GM19452 (cell line): ENCODE results near the gene KCNG3.
A peak's percentile ranks its signal among the peaks of the same experiment; 100 is the strongest.

Experiments used
- ATAC-seq: cut with Tn5 transposase; IDR thresholded peaks from one replicate; pipeline ENCODE4 v1.9.1; 2021; ENCODE audit not compliant: unreplicated experiment

The KCNG3 gene

GRCh38 chr2:42493468-42494354, at the start of gene KCNG3:
Gene KCNG3 (minus strand): TSS chr2:42493982. CDS start chr2:42493501, 481 bp downstream.
- ATAC-seq, result peak; percentile 55

- no peak for ATAC-seq
These were observed 49.1 kb upstream of the KCNG3 start for GRCh38 chr2:42542871-42543270.

- ATAC-seq, result no peak
These were observed 43.7 kb upstream of the KCNG3 start for GRCh38 chr2:42537493-42537892.

- no peak for ATAC-seq
These were observed 38.6 kb upstream of the KCNG3 start for GRCh38 chr2:42532397-42532796.

- no peak for ATAC-seq
These were observed 29.6 kb upstream of the KCNG3 start for GRCh38 chr2:42523341-42523740.

GRCh38 chr2:42522035-42522434, 28.3 kb upstream of the KCNG3 start:
- ATAC-seq, result no peak

- no peak for ATAC-seq
These were observed 25.8 kb upstream of the KCNG3 start for GRCh38 chr2:42519624-42520023.

GRCh38 chr2:42516418-42516901, 22.7 kb upstream of the KCNG3 start:
- no peak for ATAC-seq

GRCh38 chr2:42513252-42513918, 19.6 kb upstream of the KCNG3 start:
- no peak for ATAC-seq

- no peak for ATAC-seq
These were observed 16.9 kb upstream of the KCNG3 start for GRCh38 chr2:42510608-42511243.

GRCh38 chr2:42510191-42510590, 16.4 kb upstream of the KCNG3 start:
- no peak for ATAC-seq

- ATAC-seq, result no peak
These were observed 10.8 kb upstream of the KCNG3 start for GRCh38 chr2:42504364-42505230.

- no peak for ATAC-seq
These were observed 9.5 kb upstream of the KCNG3 start for GRCh38 chr2:42503291-42503690.

- no peak for ATAC-seq
These were observed 4.7 kb upstream of the KCNG3 start for GRCh38 chr2:42498497-42498896.

- ATAC-seq, result no peak
These were observed 1.8 kb upstream of the KCNG3 start for GRCh38 chr2:42495611-42496010.

GRCh38 chr2:42495234-42495581, 1.4 kb upstream of the KCNG3 start:
- no peak for ATAC-seq

- peak; percentile 69 for ATAC-seq
These were observed 812 bp upstream of the KCNG3 start for GRCh38 chr2:42494355-42495233.

- ATAC-seq, result no peak
These were observed 903 bp downstream of the KCNG3 start for GRCh38 chr2:42492691-42493467.

GRCh38 chr2:42488297-42488696, 5.5 kb downstream of the KCNG3 start:
- ATAC-seq, result no peak
